Measurements from ENCODE around the gene PDE2A. TPM values are rescaled to one million over a fixed set of nuclear protein-coding genes. Genes with fewer than 3 reads are reported as not detected.

The PDE2A gene
- total and polyA plus RNA-seq, 7 donors = 6.0 to 20.1 (median 8.8) TPM

- Histone ChIP-seq H3K9me3 (no peaks in the 10 kb centered on the region), H3K4me3 (no peak overlapping the region), H3K27ac (no peak overlapping the region), H3K27me3 (ENCODE audit: insufficient read depth in 3 of 3, low read length in 2 of 3) (peaks cover 0 to 18% (median 0%) of the 10 kb centered on the region in 3 donors), H3K4me1 (peaks cover 2% of the 10 kb centered on the region), H3K36me3 (ENCODE audit: insufficient read depth in 1 of 2, low read depth in 1 of 2) (no peaks in the 10 kb centered on the region)
- ATAC-seq = no peak
- no peak for TF ChIP-seq CTCF (IDR thresholded peaks at IDR 0.05)
- 70 to 76% (median 75%) methylated on average over 9 of the region's 9 CpGs for WGBS, 3 donors
- intact Hi-C loops (cut with DNase I) = no loop called here
- DNase-seq = no peak
Measured at GRCh38 chr11:72595292-72595684, 78.9 kb downstream of the PDE2A start.

DNA sequence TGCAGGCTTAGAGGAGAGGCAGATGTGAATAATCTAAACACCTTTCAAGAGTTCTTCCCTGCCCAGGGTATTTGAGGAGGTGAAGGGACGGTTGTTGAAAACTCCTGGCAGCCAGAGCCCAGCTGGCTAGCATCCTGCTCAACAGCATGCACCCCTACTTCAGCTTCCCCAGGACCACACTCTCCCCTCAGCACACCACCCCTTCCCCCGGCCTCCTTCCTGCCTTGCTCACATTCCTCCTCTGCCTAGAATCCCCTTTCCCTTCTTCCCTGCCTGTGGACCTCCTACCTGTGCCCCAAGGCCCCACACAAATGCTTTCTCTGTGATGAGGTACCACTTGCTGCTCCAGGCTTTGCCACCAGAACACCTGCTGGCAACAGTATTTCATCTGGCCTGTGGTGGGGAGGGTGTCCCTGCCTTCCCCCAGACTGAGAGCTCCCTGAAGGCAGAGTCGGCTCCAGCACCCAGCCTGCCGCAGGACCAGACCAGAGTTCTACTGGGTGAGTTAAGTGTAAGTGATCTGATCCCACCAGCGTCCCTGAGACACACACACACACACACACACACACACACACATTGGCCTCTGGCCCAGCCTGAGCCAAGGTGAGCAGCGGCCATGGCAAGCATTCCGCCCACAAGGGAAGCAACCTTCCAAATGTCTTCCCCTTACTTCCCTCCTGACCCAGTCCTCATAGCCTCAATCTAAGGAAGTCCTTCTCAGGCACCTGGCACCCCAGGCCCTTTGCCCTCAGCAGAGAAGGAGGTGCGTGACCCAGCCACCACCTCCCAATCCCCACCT is 79.5 kb downstream of the PDE2A start:
- ATAC-seq (no peak), DNase-seq (no peak)
- H3K27me3 ChIP-seq (ENCODE audit: insufficient read depth in 3 of 3, low read length in 2 of 3) = peaks cover 0 to 24% (median 0%) of the 10 kb centered on the region in 3 donors
- no peaks in the 10 kb centered on the region for H3K36me3 ChIP-seq (ENCODE audit: insufficient read depth in 1 of 2, low read depth in 1 of 2)
- peaks cover 7% of the 10 kb centered on the region for H3K4me1 ChIP-seq
- TF ChIP-seq CTCF (IDR thresholded peaks at IDR 0.05) = no peak
- WGBS, 3 donors = 67 to 72% (median 71%) methylated on average over 8 of the region's 8 CpGs
- no peak overlapping the region for H3K4me3 ChIP-seq
- no peaks in the 10 kb centered on the region for H3K9me3 ChIP-seq
- H3K27ac ChIP-seq = no peak overlapping the region
- intact Hi-C loops (cut with DNase I) = no loop called here

DNA sequence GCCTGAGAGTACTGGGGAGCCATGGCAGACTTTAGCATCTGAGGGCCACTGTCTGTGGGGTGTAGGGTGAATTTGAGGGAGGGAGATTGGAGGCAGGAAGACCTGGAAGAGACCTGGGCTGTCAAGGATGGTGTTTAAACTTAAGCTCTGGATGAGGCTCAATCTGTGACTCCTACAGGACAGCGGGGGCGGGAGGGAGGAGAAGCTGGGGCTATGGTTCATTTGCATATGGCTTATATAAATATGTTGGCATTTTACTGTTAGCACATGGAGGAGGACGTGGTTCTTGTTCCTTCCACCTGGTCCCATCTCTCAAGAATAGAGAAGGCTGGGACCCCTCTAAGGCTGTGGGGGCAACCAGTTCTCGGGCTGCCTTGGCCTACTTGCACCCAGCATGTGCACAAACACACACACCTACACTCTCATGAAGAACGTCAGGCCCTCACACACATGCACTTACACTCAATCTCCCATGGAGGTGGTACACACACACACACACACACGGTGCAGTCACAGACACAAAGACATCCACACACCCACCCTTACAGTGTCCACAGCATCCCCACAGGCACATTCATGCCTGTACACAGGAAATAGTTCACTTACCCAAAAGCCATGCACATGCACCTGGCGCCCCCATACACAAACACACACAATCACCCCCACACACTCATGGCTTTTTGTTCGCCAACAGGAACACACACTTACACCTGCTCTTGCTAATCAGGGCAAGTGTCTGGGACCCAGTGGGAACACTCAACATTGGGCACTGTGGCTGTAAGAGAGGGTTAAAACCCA is 81.3 kb downstream of the PDE2A start:
- Histone ChIP-seq H3K4me3 (no peak overlapping the region), H3K27ac (no peak overlapping the region), H3K9me3 (no peaks in the 10 kb centered on the region), H3K36me3 (ENCODE audit: insufficient read depth in 1 of 2, low read depth in 1 of 2) (peaks cover 0 to 4% of the 10 kb centered on the region in 2 donors), H3K4me1 (peaks cover 7% of the 10 kb centered on the region), H3K27me3 (ENCODE audit: insufficient read depth in 3 of 3, low read length in 2 of 3) (peaks cover 0 to 32% (median 0%) of the 10 kb centered on the region in 3 donors)
- intact Hi-C loops (cut with DNase I) = no loop called here
- TF ChIP-seq CTCF (IDR thresholded peaks at IDR 0.05) = no peak
- ATAC-seq (no peak), DNase-seq (no peak)
- 90 to 95% (median 92%) methylated on average over 8 of the region's 8 CpGs for WGBS, 3 donors

DNA sequence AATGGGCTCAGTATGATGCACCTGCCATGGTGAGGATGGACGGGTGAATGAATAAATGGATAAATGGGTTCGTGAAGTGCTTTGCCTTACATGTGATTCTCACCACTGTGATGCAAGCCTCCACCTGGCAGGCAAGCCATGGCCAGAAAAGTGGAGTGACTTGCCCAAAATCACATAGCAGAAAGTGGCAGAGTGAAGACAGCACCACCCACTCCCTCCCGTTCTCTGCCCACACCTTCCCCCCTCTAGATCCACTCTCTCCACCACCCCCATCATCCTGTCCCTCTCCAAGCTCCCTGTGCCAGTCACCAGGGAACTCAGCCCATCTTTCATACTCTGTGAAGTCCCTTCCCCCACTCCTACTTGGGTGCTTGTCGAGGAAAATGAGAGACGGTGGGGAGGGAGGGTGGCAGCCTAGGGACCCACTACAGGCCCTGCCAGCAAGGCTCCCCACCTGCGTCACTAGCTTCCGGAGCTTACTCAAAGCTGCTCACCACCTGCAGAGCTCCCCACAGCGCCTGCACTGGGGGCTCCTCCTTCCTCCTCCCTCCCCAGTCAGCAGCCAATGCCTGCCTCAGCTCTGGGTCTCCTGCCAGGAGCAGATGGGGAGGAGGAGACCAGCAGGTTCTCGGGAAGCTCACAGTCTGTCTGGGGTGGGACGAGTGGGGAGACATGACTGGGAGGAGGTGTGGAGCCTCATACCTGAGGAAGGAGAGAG is 82.3 kb downstream of the PDE2A start:
- Histone ChIP-seq H3K36me3 (ENCODE audit: insufficient read depth in 1 of 2, low read depth in 1 of 2) (peaks cover 0 to 4% of the 10 kb centered on the region in 2 donors), H3K27ac (no peak overlapping the region), H3K4me3 (no peak overlapping the region), H3K27me3 (ENCODE audit: insufficient read depth in 3 of 3, low read length in 2 of 3) (peaks cover 0 to 32% (median 0%) of the 10 kb centered on the region in 3 donors), H3K4me1 (peaks cover 7% of the 10 kb centered on the region), H3K9me3 (no peaks in the 10 kb centered on the region)
- DNase-seq = no peak
- 52 to 64% (median 59%) methylated on average over 10 of the region's 10 CpGs for WGBS, 3 donors
- ATAC-seq = no peak
- intact Hi-C loops (cut with DNase I) = no loop called here
- TF ChIP-seq CTCF (IDR thresholded peaks at IDR 0.05) = no peak

Measured in psoas muscle (tissue), 8 donors.